HEK293 (cell line): ENCODE data around the gene COX5A.

Source experiments
- BCL11B ChIP-seq: fragments of 450-650 bp; formaldehyde crosslinking; IDR thresholded peaks from 2 replicates; pipeline ENCODE4 v1.5.1; 2016; ENCODE audit warnings: low read depth, missing biosample characterization, missing genetic modification characterization
- HOXC10 ChIP-seq: sonication (generic); formaldehyde crosslinking; IDR thresholded peaks from 2 replicates; pipeline ENCODE4 v1.8.1; 2023; ENCODE audit warnings: mild to moderate bottlenecking, missing genetic modification reagents
- REST ChIP-seq: fragments of 450-650 bp; formaldehyde crosslinking; IDR thresholded peaks from 2 replicates; pipeline ENCODE4 v1.5.1; 2016; ENCODE audit warnings: missing biosample characterization, missing genetic modification characterization
- ZBTB26 ChIP-seq: fragments of 450-650 bp; formaldehyde crosslinking; optimal IDR thresholded peaks from 2 replicates; pipeline ENCODE3; 2016; ENCODE audit warnings: missing biosample characterization, mild to moderate bottlenecking, missing genetic modification characterization
- ZEB2 ChIP-seq: fragments of 450-650 bp; formaldehyde crosslinking; IDR thresholded peaks from 2 replicates; pipeline ENCODE4 v1.5.1; 2016; ENCODE audit warnings: missing biosample characterization, missing genetic modification characterization
- ZFP41 ChIP-seq: fragments of 450-650 bp; formaldehyde crosslinking; IDR thresholded peaks from 2 replicates; pipeline ENCODE4 v1.5.1; 2016; ENCODE audit warnings: missing biosample characterization, missing genetic modification characterization, borderline replicate concordance
- ZNF10 ChIP-seq: fragments of 450-650 bp; formaldehyde crosslinking; IDR thresholded peaks from 2 replicates; pipeline ENCODE4 v1.5.1; 2017; ENCODE audit warnings: missing biosample characterization, missing genetic modification characterization
- ZNF211 ChIP-seq: fragments of 450-650 bp; formaldehyde crosslinking; IDR thresholded peaks from 2 replicates; pipeline ENCODE4 v1.5.1; 2016; ENCODE audit warnings: low read depth, missing biosample characterization, missing genetic modification characterization
- ZNF274 ChIP-seq, 2 experiments: fragments of 200-500 bp in 1 of 2; fragments of 450-650 bp in 1 of 2; sonication (Bioruptor generic) in 1 of 2; formaldehyde crosslinking in 1 of 2; IDR thresholded peaks; 2 replicates each; pipeline versions ENCODE4 v1.5.1 to v1.6.1; 2014 to 2016; ENCODE audit warnings: borderline replicate concordance in 1 of 2, inconsistent platforms in 1 of 2, low read length in 1 of 2, missing biosample characterization in 1 of 2, missing genetic modification characterization in 1 of 2
- ZNF350 ChIP-seq: fragments of 450-650 bp; formaldehyde crosslinking; IDR thresholded peaks from 2 replicates; pipeline ENCODE4 v1.5.0; 2017; ENCODE audit warnings: missing biosample characterization, mild to moderate bottlenecking, missing genetic modification characterization
- ZNF501 ChIP-seq: fragments of 450-650 bp; formaldehyde crosslinking; IDR thresholded peaks from 2 replicates; pipeline ENCODE4 v1.5.1; 2016; ENCODE audit warnings: missing biosample characterization, missing genetic modification characterization
- ZNF513 ChIP-seq: fragments of 450-650 bp; IDR thresholded peaks from 2 replicates; pipeline ENCODE4 v1.5.1; 2018; ENCODE audit warnings: missing biosample characterization, missing genetic modification characterization
- ZNF624 ChIP-seq: fragments of 450-650 bp; formaldehyde crosslinking; IDR thresholded peaks from 2 replicates; pipeline ENCODE4 v1.5.1; 2017; ENCODE audit warnings: missing biosample characterization, missing genetic modification characterization
- ZNF660 ChIP-seq: fragments of 450-650 bp; IDR thresholded peaks from 2 replicates; pipeline ENCODE4 v1.5.1; 2018; ENCODE audit warnings: missing biosample characterization, mild to moderate bottlenecking, missing genetic modification characterization
- ZNF768 ChIP-seq: fragments of 450-650 bp; formaldehyde crosslinking; IDR thresholded peaks from 2 replicates; pipeline ENCODE4 v1.5.1; 2018; ENCODE audit warnings: missing biosample characterization, mild to moderate bottlenecking, missing genetic modification characterization
- ZNF776 ChIP-seq: fragments of 450-650 bp; formaldehyde crosslinking; IDR thresholded peaks from 2 replicates; pipeline ENCODE4 v1.5.0; 2017; ENCODE audit warnings: missing biosample characterization, missing genetic modification characterization, borderline replicate concordance
- ZNF837 ChIP-seq: fragments of 450-650 bp; formaldehyde crosslinking; IDR thresholded peaks from 2 replicates; pipeline ENCODE4 v1.5.1; 2016; ENCODE audit warnings: missing biosample characterization, missing genetic modification characterization
- ZSCAN23 ChIP-seq: fragments of 450-650 bp; formaldehyde crosslinking; IDR thresholded peaks from 2 replicates; pipeline ENCODE4 v1.5.1; 2016; ENCODE audit warnings: missing biosample characterization, missing genetic modification characterization
- TF ChIP-seq, protein P1 (sequence below): fragments of 450-650 bp; formaldehyde crosslinking; IDR thresholded peaks from 2 replicates; pipeline ENCODE4 v1.5.1; 2017; ENCODE audit warnings: missing biosample characterization, missing genetic modification characterization
- TF ChIP-seq, protein P2 (sequence below): fragments of 450-650 bp; formaldehyde crosslinking; IDR thresholded peaks from 2 replicates; pipeline ENCODE4 v1.5.1; 2017; ENCODE audit warnings: missing biosample characterization, missing genetic modification characterization
- TF ChIP-seq, protein P3 (sequence below): fragments of 450-650 bp; formaldehyde crosslinking; conservative IDR thresholded peaks from 2 replicates; pipeline ENCODE4 v1.5.1; 2016; ENCODE audit warnings: low read depth, missing biosample characterization, missing genetic modification characterization
- TF ChIP-seq, protein P4 (sequence below): fragments of 450-650 bp; formaldehyde crosslinking; IDR thresholded peaks from 2 replicates; pipeline ENCODE4 v1.5.1; 2016; ENCODE audit warnings: missing biosample characterization, missing genetic modification characterization

Gene COX5A

DNA sequence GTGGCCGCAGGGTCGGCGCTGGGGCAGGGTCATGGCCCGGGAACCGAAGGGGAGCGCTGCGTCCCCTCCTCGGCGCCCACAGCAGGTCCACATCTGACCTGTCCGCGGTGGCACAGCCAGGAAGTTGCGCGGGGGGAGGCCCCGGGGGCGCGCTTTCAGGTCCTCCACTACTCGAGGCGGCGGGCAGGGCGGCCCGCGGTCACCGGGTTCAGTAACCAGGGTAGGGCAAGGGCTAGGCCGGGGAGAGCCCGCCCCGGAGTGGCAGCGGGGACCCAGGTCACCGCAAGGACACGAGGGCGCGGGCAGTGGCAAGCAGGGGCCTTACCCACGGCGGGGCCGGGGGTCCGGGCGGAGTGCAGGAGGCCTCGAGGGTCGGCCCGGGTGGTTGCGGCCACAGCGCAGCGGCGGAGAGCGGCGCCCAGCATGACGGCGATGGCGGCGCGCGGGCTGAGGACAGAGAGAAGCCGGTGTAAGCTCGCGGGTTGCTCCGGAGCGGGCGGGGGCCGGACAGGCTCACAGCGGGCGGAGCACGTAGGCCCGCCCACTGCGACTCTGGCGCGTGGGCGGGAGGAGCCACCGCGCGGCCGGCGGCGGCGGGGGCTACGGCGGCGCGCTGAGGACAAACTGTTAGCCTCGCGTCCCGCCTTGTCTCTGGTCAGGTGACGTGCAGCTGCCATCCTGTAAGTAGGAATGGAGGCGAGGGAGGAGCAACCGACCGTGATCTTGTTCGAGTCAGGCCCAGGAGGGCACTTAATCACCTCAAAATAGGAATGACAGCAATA is at the start of gene COX5A (continued):
- TF ChIP-seq HOXC10 (no peak), ZFP41 (tag by site-specific recombination) (no peak), REST (tag by site-specific recombination) (peak; percentile 48), ZNF776 (tag by site-specific recombination) (no peak), ZNF768 (tag by site-specific recombination) (no peak; the same call in 1 of the 2 replicates), ZBTB26 (peak; percentile 99), ZNF211 (no peak), ZEB2 (peak; percentile 85), ZNF660 (tag by site-specific recombination) (peak; percentile 96), ZNF10 (peak; percentile 56; the same call in 1 of the 2 replicates), ZSCAN23 (tag by site-specific recombination) (no peak), ZNF837 (tag by site-specific recombination) (no peak), BCL11B (tag by site-specific recombination) (peak; percentile 95; the same call in 1 of the 2 replicates), ZNF274 (IDR thresholded peaks at IDR 0.05; ENCODE audit: low read length) (no peak), ZNF274 (tag by site-specific recombination; IDR thresholded peaks at IDR 0.05; ENCODE audit: borderline replicate concordance) (no peak), ZNF624 (no peak), ZNF350 (tag by site-specific recombination) (no peak), ZNF513 (tag by site-specific recombination) (0 out of 2 replicates have a peak, but pooled peaks have one; percentile 8), ZNF501 (peak; percentile 69; the same call in 1 of the 2 replicates)
- TF ChIP-seq, protein P1, sequence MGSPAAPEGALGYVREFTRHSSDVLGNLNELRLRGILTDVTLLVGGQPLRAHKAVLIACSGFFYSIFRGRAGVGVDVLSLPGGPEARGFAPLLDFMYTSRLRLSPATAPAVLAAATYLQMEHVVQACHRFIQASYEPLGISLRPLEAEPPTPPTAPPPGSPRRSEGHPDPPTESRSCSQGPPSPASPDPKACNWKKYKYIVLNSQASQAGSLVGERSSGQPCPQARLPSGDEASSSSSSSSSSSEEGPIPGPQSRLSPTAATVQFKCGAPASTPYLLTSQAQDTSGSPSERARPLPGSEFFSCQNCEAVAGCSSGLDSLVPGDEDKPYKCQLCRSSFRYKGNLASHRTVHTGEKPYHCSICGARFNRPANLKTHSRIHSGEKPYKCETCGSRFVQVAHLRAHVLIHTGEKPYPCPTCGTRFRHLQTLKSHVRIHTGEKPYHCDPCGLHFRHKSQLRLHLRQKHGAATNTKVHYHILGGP (tag by site-specific recombination), result no peak
- TF ChIP-seq, protein P2, sequence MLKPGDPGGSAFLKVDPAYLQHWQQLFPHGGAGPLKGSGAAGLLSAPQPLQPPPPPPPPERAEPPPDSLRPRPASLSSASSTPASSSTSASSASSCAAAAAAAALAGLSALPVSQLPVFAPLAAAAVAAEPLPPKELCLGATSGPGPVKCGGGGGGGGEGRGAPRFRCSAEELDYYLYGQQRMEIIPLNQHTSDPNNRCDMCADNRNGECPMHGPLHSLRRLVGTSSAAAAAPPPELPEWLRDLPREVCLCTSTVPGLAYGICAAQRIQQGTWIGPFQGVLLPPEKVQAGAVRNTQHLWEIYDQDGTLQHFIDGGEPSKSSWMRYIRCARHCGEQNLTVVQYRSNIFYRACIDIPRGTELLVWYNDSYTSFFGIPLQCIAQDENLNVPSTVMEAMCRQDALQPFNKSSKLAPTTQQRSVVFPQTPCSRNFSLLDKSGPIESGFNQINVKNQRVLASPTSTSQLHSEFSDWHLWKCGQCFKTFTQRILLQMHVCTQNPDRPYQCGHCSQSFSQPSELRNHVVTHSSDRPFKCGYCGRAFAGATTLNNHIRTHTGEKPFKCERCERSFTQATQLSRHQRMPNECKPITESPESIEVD, result no peak; the same call in 1 of the 2 replicates
- TF ChIP-seq, protein P3, sequence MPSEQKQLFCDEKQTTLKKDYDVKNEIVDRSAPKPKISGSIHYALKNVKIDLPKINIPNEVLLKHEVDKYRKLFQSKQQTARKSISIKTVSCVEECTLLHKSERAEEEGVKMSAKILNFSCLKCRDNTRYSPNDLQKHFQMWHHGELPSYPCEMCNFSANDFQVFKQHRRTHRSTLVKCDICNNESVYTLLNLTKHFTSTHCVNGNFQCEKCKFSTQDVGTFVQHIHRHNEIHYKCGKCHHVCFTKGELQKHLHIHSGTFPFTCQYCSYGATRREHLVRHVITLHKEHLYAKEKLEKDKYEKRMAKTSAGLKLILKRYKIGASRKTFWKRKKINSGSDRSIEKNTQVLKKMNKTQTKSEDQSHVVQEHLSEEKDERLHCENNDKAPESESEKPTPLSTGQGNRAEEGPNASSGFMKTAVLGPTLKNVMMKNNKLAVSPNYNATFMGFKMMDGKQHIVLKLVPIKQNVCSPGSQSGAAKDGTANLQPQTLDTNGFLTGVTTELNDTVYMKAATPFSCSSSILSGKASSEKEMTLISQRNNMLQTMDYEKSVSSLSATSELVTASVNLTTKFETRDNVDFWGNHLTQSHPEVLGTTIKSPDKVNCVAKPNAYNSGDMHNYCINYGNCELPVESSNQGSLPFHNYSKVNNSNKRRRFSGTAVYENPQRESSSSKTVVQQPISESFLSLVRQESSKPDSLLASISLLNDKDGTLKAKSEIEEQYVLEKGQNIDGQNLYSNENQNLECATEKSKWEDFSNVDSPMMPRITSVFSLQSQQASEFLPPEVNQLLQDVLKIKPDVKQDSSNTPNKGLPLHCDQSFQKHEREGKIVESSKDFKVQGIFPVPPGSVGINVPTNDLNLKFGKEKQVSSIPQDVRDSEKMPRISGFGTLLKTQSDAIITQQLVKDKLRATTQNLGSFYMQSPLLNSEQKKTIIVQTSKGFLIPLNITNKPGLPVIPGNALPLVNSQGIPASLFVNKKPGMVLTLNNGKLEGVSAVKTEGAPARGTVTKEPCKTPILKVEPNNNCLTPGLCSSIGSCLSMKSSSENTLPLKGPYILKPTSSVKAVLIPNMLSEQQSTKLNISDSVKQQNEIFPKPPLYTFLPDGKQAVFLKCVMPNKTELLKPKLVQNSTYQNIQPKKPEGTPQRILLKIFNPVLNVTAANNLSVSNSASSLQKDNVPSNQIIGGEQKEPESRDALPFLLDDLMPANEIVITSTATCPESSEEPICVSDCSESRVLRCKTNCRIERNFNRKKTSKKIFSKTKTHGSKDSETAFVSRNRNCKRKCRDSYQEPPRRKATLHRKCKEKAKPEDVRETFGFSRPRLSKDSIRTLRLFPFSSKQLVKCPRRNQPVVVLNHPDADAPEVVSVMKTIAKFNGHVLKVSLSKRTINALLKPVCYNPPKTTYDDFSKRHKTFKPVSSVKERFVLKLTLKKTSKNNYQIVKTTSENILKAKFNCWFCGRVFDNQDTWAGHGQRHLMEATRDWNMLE (tag by site-specific recombination), result no peak
- TF ChIP-seq, protein P4, sequence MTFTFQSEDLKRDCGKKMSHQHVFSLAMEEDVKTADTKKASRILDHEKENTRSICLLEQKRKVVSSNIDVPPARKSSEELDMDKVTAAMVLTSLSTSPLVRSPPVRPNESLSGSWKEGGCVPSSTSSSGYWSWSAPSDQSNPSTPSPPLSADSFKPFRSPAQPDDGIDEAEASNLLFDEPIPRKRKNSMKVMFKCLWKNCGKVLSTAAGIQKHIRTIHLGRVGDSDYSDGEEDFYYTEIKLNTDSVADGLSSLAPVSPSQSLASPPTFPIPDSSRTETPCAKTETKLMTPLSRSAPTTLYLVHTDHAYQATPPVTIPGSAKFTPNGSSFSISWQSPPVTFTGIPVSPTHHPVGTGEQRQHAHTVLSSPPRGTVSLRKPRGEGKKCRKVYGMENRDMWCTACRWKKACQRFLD, result no peak
